Astrocyte of the cerebellum (primary cell): ENCODE data around the gene CDADC1.

Experiments used
- DNase-seq: peaks from one replicate; pipeline ENCODE4 v3.0.0-alpha.2; 2011; ENCODE audit warnings: low read depth
- H3K4me3 ChIP-seq: 2 replicates; pipeline ENCODE4 v1.5.1; 2011; ENCODE audit warnings: mild to moderate bottlenecking, low read depth, low read length, moderate library complexity
- in situ Hi-C: cut with HindIII; loops from 2 replicates; pipeline ENCODE4 v1.10.0; 2017; ENCODE audit warnings: low sequenced_read_pairs
- TF ChIP-seq, protein P1 (sequence below): IDR thresholded peaks from 2 replicates; pipeline ENCODE4 v1.5.1; 2012; ENCODE audit warnings: low read length, low read depth, moderate library complexity, mild to moderate bottlenecking; ENCODE audit errors: missing control alignments

CDADC1 gene

GRCh38 chr13:49307365-49307764 lies 59.6 kb downstream of the CDADC1 start:
- no peak overlapping the region for H3K4me3 ChIP-seq
- TF ChIP-seq, protein P1, sequence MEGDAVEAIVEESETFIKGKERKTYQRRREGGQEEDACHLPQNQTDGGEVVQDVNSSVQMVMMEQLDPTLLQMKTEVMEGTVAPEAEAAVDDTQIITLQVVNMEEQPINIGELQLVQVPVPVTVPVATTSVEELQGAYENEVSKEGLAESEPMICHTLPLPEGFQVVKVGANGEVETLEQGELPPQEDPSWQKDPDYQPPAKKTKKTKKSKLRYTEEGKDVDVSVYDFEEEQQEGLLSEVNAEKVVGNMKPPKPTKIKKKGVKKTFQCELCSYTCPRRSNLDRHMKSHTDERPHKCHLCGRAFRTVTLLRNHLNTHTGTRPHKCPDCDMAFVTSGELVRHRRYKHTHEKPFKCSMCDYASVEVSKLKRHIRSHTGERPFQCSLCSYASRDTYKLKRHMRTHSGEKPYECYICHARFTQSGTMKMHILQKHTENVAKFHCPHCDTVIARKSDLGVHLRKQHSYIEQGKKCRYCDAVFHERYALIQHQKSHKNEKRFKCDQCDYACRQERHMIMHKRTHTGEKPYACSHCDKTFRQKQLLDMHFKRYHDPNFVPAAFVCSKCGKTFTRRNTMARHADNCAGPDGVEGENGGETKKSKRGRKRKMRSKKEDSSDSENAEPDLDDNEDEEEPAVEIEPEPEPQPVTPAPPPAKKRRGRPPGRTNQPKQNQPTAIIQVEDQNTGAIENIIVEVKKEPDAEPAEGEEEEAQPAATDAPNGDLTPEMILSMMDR = no peak
- DNase-seq = no peak
- in situ Hi-C loops = no loop called here

GRCh38 chr13:49308097-49308875 lies 60.6 kb downstream of the CDADC1 start:
- DNase-seq = peak; percentile 46
- in situ Hi-C loops = no loop called here
- TF ChIP-seq, protein P1 = no peak
- H3K4me3 ChIP-seq = no peak overlapping the region

DNA sequence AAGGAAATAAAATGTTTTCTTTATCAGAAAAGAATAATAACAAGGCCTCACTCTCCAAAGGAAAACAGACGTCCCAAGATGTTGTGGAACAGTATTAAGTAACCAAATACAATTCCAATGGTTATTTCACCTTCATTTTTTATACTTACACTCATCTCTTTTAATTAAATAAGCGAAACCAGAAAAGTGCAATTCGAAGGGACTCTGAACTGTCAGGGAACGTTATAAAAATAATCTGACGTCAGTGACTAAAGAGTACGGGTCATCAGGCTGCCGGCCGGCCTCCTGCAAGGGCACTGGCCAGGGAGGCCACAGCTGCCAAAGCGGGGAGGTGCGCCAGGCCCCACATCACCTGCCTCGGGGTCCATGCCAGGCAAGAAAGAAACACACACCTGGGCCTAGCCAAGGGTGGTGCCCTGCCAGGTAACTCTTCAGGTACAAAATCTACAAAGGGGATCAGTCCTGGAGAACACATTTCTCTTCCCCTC lies 61.2 kb downstream of the CDADC1 start:
- no peak for DNase-seq
- TF ChIP-seq, protein P1 = no peak
- in situ Hi-C loops = no loop called here
- no peak overlapping the region for H3K4me3 ChIP-seq

DNA sequence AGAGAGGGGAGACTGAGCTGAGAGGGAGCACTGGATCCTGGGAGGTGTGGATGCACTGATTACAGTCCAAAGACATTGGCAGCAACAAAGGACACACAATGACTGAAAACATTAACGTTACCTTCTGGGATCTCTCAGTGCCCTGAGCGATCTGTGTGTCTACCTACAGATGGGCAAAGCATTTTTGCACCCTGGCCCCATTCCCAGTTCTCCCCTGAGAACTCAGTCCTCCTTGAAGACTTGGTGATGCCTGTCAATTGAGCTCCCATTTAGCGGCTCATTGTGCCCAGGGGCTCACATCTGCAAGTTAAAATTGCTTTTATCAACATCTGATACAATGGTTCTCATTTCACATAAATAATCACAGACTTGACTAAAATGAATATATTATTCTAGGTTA lies 62.5 kb downstream of the CDADC1 start:
- in situ Hi-C loops = no loop called here
- DNase-seq = no peak
- TF ChIP-seq, protein P1 = no peak
- no peak overlapping the region for H3K4me3 ChIP-seq

- H3K4me3 ChIP-seq = no peak overlapping the region
- TF ChIP-seq, protein P1 = no peak
These were observed 64.1 kb downstream of the CDADC1 start for GRCh38 chr13:49311816-49312215.

DNA sequence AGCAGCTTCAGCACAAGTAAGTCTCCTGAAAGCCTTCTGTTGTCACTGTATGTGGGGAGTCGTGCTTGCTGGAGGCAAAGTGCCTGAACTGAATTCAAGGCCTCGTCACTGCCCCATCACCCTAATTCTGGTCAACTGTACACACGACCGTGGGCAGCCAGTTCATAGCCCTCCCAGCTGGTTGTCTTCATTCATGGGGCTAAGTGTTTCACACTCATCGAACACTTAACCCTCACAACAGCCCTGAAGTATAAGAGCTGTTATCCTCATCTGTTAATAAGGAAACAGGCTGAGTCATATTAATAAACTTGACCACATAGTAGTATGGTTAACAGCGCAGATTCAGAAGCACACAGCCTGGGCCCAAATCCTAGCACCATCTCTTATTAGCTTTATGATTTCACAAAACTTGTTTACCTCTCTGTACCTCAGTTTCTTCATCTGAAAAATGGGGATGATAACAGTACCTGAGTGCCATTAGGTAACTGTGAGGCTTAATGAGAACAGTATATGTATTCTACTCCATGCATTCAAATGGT lies 66.7 kb downstream of the CDADC1 start:
- in situ Hi-C loops = no loop called here
- H3K4me3 ChIP-seq = no peak overlapping the region
- TF ChIP-seq, protein P1 = no peak
- DNase-seq = no peak

More at GRCh38 chr13:49311816-49312215, 64.1 kb downstream of the CDADC1 start:
- no peak for DNase-seq
- in situ Hi-C loops = no loop called here
